ENCODE data around the gene TCN1.
"Not testable (repeated sequence)": the region's sequence is repeated elsewhere in the genome, so short reads cannot be mapped to it uniquely, and the experiment has no call there.

The TCN1 gene, protein sequence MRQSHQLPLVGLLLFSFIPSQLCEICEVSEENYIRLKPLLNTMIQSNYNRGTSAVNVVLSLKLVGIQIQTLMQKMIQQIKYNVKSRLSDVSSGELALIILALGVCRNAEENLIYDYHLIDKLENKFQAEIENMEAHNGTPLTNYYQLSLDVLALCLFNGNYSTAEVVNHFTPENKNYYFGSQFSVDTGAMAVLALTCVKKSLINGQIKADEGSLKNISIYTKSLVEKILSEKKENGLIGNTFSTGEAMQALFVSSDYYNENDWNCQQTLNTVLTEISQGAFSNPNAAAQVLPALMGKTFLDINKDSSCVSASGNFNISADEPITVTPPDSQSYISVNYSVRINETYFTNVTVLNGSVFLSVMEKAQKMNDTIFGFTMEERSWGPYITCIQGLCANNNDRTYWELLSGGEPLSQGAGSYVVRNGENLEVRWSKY

GRCh38 chr11:59866397-59866796, at the start of gene TCN1:
TCN1 (minus strand) TSS chr11:59866487; CDS start chr11:59866470, 17 bp downstream.
- no peak for DNase-seq (ENCODE audit: low read depth)

GRCh38 chr11:59903569-59903968, 37.3 kb upstream of the TCN1 start:
- not testable (repeated sequence) for DNase-seq (ENCODE audit: low read depth)

DNA sequence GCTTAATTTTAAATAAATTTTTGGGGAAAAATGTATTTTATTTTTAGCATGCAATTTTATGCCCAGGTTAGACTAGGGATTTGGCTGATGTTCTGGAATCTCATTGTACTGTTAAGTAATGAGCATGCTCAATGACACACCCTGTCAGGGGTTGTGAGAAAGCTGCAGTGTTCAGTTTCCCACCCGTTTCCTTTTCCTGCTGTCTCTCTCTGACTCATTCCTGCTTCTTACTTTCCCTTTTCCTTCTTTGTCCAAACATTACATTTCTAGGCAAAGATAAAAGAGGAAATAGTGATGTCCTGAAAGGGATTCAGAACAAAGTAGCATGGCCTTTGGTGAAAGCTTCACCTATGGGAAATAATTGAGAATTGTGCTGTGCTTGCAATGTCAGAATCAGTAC, 35.0 kb upstream of the TCN1 start:
- no peak for DNase-seq (ENCODE audit: low read depth)

DNA sequence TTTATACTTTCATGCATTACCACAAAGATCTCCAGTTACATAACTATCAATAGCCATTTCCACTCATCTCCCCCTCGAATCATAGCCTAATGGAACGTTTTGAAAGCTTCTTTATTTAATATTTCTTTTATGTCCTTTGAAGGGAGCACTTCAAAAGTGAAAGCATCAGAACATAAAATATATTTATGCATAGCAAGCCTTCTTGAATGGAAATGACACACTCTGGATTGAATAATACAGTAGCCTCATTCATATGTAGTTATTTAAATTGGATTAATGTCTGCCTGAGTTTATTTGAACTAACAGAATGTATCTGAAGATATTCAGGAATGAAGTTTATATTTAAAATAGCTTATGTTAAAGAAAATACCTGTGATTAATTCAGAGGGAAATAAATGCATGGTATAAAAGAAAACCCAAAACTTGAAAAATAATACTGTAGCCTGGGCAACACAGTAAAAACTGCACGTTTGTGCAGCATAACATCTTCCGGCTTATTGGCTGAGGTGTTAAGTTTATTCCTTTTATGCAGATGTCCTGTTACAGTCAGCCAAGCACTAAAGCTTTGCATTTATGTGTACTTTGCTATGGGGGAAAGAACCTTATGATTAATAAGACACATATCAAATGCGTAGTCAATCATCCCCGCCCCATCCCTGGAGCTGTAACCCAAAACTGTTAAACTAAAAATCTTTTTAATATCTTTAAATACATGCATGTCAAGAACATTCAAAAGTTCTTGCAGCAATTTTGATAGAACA, 34.3 kb upstream of the TCN1 start:
- DNase-seq (ENCODE audit: low read depth) = no peak

DNA sequence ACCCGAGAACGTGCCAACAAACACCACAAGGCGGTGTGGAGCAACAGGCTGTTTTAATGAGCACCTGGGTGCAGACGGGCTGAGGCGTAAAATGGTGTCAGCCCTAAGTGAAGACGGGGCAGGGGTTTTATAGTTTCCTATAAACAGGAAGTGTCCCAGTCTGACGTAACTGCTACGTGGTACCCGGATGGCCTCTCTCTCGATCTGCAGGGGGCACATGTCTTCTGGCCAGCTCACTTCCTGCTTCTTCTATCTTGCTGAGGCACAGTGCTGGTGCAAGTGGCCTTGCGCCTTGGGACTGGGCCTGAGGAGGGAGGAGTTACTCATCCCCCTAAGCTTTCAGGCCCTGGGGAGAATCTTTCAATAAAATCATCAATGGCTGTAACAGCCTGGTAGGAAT, 33.2 kb upstream of the TCN1 start:
- DNase-seq (ENCODE audit: low read depth) = no peak

DNA sequence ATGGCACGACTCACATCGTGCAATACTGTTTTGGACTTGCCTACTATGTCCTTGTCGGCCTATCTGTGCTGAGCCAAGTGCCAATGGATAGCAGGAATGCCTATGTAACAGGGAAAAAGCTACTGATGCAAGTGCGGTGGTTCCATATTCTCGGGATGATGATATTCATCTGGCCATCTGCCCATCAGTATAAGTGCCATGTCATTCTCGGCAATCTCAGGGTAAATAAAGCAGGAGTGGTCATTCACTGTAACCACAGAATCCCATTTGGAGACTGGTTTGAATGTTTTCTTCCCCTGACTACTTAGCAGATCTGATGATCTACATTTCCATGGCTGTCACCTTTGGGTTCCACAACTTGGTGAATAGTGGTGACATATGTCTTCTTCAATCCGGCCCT, 32.4 kb upstream of the TCN1 start:
- no peak for DNase-seq (ENCODE audit: low read depth)

- DNase-seq (ENCODE audit: low read depth) = no peak
Measured at GRCh38 chr11:59898046-59898445, 31.8 kb upstream of the TCN1 start.

DNA sequence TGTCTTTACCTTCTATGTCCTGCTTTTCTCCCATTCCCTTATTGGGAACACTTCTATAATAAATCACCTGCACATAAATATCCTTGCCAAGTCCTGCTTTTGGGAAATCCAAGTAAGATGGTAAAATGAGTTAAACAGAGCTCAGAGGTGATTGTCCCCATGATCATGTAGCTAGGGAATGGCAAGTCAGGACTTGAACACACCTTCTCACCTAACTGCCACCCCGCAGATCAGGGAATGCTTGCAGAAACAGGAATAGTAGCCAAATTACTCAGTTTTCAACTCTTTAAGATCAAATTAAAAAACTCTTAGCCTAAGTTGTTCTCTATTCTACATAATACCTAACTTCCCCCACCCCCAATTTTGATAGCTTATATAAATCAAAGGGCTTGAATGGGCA, 28.3 kb upstream of the TCN1 start:
- DNase-seq (ENCODE audit: low read depth) = no peak

DNA sequence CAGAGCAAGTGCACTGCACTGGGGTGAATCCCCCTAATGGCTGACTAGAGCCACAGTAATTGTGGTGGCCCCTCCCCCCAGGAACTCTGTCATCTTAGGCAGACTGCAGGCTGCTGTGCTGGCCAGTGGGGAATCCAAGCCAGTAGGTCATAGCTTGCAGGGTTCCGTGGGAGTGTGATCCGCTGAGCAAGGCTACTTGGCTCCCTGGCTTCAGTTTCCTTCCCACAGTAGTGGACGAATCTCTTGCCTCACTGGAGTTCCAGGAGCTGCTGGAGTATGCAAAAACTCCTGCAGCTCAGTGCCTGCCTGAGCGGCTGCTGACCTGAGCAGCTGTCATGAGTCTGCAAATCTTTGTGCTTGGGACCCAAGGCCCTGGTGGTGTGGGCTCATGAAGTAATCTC, 25.5 kb upstream of the TCN1 start:
- no peak for DNase-seq (ENCODE audit: low read depth)

GRCh38 chr11:59887156-59887555, 20.9 kb upstream of the TCN1 start:
- DNase-seq (ENCODE audit: low read depth) = not testable (repeated sequence)

- no peak for DNase-seq (ENCODE audit: low read depth)
Measured at GRCh38 chr11:59883597-59883996, 17.3 kb upstream of the TCN1 start.

DNA sequence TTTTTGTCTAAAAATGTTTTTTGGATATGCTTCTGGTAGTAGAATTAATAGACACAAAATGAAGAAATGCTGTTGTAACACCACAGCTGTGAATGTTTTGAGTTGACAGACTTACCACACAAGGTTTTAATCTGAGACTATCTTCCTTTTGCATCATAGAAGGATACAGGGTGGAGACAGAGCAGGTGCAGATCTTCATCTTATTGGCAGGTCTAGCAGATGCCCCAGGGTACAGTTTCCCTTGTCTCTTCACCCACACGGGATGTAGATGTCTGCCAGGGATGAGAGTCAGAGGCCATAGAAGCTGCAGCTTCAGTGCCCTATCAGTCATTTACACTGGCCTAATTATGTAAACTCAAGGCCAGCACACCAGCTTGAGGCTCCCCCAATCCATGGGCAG, 13.3 kb upstream of the TCN1 start:
- no peak for DNase-seq (ENCODE audit: low read depth)

- no peak for DNase-seq (ENCODE audit: low read depth)
Measured at GRCh38 chr11:59878575-59878974, 12.3 kb upstream of the TCN1 start, which contains the start of gene OOSP3. OOSP3 (plus strand) TSS chr11:59878782; CDS start chr11:59878809, 27 bp downstream.

GRCh38 chr11:59877784-59878183, 11.5 kb upstream of the TCN1 start:
- no peak for DNase-seq (ENCODE audit: low read depth)

DNA sequence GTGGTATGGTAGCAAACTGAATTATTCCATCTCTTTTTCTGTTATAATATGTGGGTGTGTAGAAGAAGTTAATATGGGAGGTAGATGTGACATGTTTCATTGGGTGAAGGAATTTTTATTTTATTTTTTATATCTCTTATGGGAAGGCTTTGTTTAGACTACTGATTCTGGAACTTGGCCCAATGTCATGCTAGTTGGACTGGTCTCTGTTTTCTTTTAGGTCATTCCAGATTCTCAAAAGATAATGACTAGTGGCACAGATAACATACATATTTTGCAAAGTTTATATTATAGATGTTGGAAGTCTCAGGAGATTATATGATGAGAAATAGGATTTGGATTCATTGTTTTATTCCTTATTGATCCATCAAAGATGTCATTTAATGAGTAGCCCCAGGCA, 11.0 kb upstream of the TCN1 start:
- DNase-seq (ENCODE audit: low read depth) = no peak

DNA sequence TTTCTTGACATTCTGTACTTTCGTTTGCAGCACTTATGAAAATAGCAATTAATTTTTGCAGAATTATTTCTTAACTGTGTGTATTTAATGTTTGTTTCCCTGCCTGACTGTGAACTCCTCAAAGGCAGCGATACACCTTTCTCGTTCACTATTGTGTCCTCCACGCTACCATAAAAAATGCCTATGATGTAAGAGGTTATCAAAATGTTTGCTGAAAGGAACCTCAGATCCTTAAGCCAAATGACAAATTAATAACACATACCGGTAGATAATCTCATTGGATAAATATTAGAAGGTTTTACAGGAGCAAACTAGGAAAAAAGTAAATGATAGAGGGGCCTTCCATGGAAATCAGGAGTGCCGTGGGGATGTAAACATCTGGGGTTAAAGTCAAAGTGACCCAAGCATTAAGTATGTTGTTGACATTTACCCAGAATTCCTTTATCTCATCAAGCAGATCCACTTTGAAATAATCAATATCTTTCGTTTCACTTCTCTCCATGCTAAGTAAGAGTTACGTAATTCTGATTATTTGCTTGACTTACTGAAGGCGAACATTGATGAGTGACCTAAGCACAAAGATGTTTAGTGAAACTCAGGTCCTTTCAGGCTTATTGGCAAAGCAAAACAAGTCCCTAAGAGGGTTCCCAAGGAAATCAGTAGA, 9.7 kb upstream of the TCN1 start:
- DNase-seq (ENCODE audit: low read depth) = no peak

- DNase-seq (ENCODE audit: low read depth) = no peak
Measured at GRCh38 chr11:59872076-59872475, 5.8 kb upstream of the TCN1 start.

DNA sequence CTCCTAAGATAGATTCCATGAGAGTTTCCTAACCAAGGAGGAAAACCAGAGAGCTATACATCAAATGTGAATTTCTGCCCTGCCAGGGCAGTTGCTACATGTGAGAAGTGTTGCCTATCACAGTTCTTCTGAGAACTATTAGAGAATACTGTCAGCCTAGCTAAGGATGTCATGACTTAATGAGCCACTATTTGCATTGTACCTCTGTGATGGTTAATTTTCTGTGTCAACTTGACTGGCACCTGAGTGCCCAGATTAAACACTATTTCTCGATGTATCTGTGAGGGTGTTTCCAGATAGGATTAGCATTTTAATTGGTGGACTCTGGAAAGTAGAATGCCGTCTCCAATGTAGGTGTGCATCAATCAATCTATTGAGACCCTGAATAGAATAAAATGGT, 1.7 kb upstream of the TCN1 start:
- no peak for DNase-seq (ENCODE audit: low read depth)

- DNase-seq (ENCODE audit: low read depth) = no peak
Measured at GRCh38 chr11:59866836-59867235, 549 bp upstream of the TCN1 start.

DNA sequence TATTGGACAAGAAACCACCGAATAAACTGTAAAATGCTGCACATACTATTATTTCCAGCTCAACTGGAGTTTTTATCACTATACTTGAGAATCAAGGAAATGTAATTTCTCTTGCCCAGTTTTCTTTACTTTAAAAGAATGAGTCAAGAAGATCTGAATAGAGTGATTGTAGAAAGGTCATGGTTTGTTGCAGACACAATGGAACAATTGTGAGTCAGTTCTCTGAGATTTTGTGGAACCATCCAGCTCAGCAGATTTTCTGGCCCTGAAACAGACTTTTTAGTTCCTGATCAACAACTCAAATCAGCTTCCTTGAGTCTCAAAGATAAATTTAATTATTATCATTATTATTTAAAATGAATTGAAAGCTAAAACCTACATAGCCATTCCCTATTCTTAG, 1.3 kb downstream of the TCN1 start:
- no peak for DNase-seq (ENCODE audit: low read depth)

GRCh38 chr11:59862252-59862651, 4.0 kb downstream of the TCN1 start:
- no peak for DNase-seq (ENCODE audit: low read depth)

DNA sequence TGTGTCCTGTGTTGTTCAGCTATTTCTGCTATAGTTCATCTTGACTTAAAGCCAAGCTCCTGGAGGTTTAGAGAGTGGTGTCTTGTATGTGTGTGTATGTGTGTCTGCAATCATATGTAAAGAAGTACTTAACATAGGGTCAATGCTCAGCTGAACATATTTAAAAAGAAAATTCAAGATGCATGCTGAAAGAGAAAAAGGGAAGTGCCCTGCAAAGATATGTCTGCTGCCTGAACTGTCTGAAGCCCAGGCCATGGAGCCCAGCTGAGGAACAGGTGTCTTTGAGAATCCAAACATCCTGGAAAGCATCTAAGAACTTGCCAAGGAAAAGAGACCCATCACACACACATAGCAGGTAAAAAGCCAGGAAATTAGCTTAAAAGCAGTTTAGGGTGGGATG, 6.6 kb downstream of the TCN1 start:
- DNase-seq (ENCODE audit: low read depth) = no peak

All from stimulated activated CD4-positive, alpha-beta T cell treated with anti-CD3 and anti-CD28 coated beads, Interleukin-2, amount 100 ng/mL, for 4 hours (primary cell).